ENCODE data around the gene CAV3. TPM values are rescaled to one million over a fixed set of nuclear protein-coding genes. Genes with fewer than 3 reads are reported as not detected.

The CAV3 gene
- polyA plus RNA-seq, 1 donor (not counting 4 experiments of a cell fraction or from before 2014, with no cell fraction given), result not detected

DNA sequence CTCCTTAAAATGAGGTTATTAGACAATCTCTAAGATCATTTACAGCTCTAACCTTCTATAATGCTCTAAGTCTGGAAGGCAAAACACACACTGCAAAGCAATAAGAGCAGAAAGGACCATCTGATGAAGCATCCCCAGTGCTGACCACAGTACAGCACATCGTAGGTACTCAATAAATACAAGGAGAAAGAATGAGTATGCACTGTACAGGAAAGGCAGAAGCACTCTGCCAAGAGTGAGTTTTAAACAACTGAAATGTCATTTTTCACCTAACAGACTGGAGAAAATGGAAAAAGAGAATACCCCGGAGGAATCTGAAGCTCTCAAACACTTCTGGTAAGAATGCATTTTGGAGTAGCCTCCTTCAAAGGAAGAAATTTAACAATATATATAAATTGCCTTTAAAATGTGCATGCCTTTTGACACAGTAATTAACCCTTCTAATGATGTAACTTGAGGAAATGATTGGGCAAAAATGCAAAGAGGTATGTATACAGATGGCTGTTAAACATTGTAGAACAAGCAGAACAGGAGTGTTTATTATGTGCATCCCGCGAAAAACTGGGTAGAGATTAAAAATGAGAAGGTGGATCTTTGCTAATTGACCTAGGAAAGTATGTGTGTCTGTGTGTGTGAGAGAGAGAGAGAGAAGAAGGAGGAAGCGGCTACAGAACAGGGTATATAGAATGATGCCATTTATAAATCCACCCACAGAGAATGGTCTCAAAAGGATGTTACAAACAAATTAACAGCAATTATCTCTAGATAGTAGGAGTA, 43.8 kb downstream of the CAV3 start:
- H3K36me3 ChIP-seq (ENCODE audit: control insufficient read depth in 2 of 2, extremely low read depth in 1 of 2, insufficient read depth in 2 of 2, low read length in 2 of 2), result no peaks in the 10 kb centered on the region
- H3K4me2 ChIP-seq (ENCODE audit: control insufficient read depth, extremely low read depth, insufficient read depth, low read depth, low read length), result no peak overlapping the region
- H3K27me3 ChIP-seq (ENCODE audit: control insufficient read depth, extremely low read depth, insufficient read depth, low read length), result no peaks in the 10 kb centered on the region
- no peak overlapping the region for H2AFZ ChIP-seq (ENCODE audit: control insufficient read depth, low read length)
- dilution Hi-C loops (cut with MboI; ENCODE audit: extremely low pct_ligation_motif_present, low sequenced_read_pairs), result no loop called here
- peaks cover 7% of the 10 kb centered on the region for H3K4me1 ChIP-seq (ENCODE audit: control insufficient read depth, extremely low read depth, insufficient read depth, low read length)
- H3K9me1 ChIP-seq (ENCODE audit: control insufficient read depth, extremely low read depth, insufficient read depth, low read length), result no peaks in the 10 kb centered on the region
- H3K4me3 ChIP-seq (ENCODE audit: control insufficient read depth in 2 of 3, extremely low read depth in 1 of 3, insufficient read depth in 2 of 3, low read depth in 1 of 3, low read length in 3 of 3), result no peak overlapping the region
- H3K9ac ChIP-seq (ENCODE audit: control insufficient read depth, extremely low read depth, insufficient read depth, low read length), result no peak overlapping the region
- H3K79me2 ChIP-seq (ENCODE audit: control insufficient read depth, insufficient read depth, low read length), result no peaks in the 10 kb centered on the region
- H3K9me3 ChIP-seq (ENCODE audit: control insufficient read depth, low read depth, low read length), result no peaks in the 10 kb centered on the region
- H4K20me1 ChIP-seq (ENCODE audit: control insufficient read depth, extremely low read depth, insufficient read depth, low read length), result no peaks in the 10 kb centered on the region
- DNase-seq (ENCODE audit: low read depth, low spot score) (no peak), FAIRE-seq (no peak)
- TF ChIP-seq, protein P1, sequence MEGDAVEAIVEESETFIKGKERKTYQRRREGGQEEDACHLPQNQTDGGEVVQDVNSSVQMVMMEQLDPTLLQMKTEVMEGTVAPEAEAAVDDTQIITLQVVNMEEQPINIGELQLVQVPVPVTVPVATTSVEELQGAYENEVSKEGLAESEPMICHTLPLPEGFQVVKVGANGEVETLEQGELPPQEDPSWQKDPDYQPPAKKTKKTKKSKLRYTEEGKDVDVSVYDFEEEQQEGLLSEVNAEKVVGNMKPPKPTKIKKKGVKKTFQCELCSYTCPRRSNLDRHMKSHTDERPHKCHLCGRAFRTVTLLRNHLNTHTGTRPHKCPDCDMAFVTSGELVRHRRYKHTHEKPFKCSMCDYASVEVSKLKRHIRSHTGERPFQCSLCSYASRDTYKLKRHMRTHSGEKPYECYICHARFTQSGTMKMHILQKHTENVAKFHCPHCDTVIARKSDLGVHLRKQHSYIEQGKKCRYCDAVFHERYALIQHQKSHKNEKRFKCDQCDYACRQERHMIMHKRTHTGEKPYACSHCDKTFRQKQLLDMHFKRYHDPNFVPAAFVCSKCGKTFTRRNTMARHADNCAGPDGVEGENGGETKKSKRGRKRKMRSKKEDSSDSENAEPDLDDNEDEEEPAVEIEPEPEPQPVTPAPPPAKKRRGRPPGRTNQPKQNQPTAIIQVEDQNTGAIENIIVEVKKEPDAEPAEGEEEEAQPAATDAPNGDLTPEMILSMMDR (optimal IDR thresholded peaks at IDR 0.05 in 1 of 3, IDR thresholded peaks at IDR 0.05 in 1 of 3, conservative IDR thresholded peaks at IDR 0.05 in 1 of 3; ENCODE audit: extremely low read depth in 1 of 3, insufficient read depth in 2 of 3, low read length in 3 of 3), result no peak
- no peak for TF ChIP-seq EZH2 (IDR thresholded peaks at IDR 0.05; ENCODE audit: low read length)
- H3K27ac ChIP-seq (ENCODE audit: control insufficient read depth, insufficient read depth, low read length), result no peak overlapping the region

DNA sequence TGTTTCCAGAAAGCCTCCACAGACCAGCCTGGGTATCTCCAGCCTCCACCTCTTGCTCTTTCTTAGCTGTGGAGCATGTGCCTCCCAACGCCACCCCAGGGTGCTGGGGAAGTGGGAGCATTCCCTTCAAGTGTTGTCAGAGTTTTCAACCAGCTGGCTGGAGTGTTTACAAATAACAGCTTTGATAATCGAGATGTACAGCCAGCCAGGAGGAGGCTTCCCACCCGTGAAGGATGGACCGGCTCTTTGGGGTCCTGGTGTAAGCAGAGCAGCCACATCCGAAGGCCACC, 44.3 kb downstream of the CAV3 start:
- H3K27me3 ChIP-seq (ENCODE audit: control insufficient read depth, extremely low read depth, insufficient read depth, low read length), result no peaks in the 10 kb centered on the region
- no peak overlapping the region for H3K4me3 ChIP-seq (ENCODE audit: control insufficient read depth in 2 of 3, extremely low read depth in 1 of 3, insufficient read depth in 2 of 3, low read depth in 1 of 3, low read length in 3 of 3)
- no peaks in the 10 kb centered on the region for H3K36me3 ChIP-seq (ENCODE audit: control insufficient read depth in 2 of 2, extremely low read depth in 1 of 2, insufficient read depth in 2 of 2, low read length in 2 of 2)
- DNase-seq (ENCODE audit: low read depth, low spot score) (no peak), FAIRE-seq (no peak)
- no peaks in the 10 kb centered on the region for H4K20me1 ChIP-seq (ENCODE audit: control insufficient read depth, extremely low read depth, insufficient read depth, low read length)
- peaks cover 7% of the 10 kb centered on the region for H3K4me1 ChIP-seq (ENCODE audit: control insufficient read depth, extremely low read depth, insufficient read depth, low read length)
- no peaks in the 10 kb centered on the region for H3K9me3 ChIP-seq (ENCODE audit: control insufficient read depth, low read depth, low read length)
- TF ChIP-seq EZH2 (IDR thresholded peaks at IDR 0.05; ENCODE audit: low read length), result no peak
- TF ChIP-seq, protein P1 (optimal IDR thresholded peaks at IDR 0.05 in 1 of 3, IDR thresholded peaks at IDR 0.05 in 1 of 3, conservative IDR thresholded peaks at IDR 0.05 in 1 of 3; ENCODE audit: extremely low read depth in 1 of 3, insufficient read depth in 2 of 3, low read length in 3 of 3), result no peak
- H3K9ac ChIP-seq (ENCODE audit: control insufficient read depth, extremely low read depth, insufficient read depth, low read length), result no peak overlapping the region
- no peak overlapping the region for H3K27ac ChIP-seq (ENCODE audit: control insufficient read depth, insufficient read depth, low read length)
- H2AFZ ChIP-seq (ENCODE audit: control insufficient read depth, low read length), result no peak overlapping the region
- no peaks in the 10 kb centered on the region for H3K9me1 ChIP-seq (ENCODE audit: control insufficient read depth, extremely low read depth, insufficient read depth, low read length)
- no peaks in the 10 kb centered on the region for H3K79me2 ChIP-seq (ENCODE audit: control insufficient read depth, insufficient read depth, low read length)
- dilution Hi-C loops (cut with MboI; ENCODE audit: extremely low pct_ligation_motif_present, low sequenced_read_pairs), result no loop called here
- no peak overlapping the region for H3K4me2 ChIP-seq (ENCODE audit: control insufficient read depth, extremely low read depth, insufficient read depth, low read depth, low read length)
